CD14-positive monocyte (primary cell): ENCODE data around the gene PBOV1. TPM values are rescaled to one million over a fixed set of nuclear protein-coding genes. Genes with fewer than 3 reads are reported as not detected.

ENCODE experiments used
- DNase-seq, 3 donors: peaks; one replicate each; pipeline ENCODE4 v3.0.0-alpha.2; 2011 to 2022
- H2AFZ ChIP-seq: 2 replicates; pipeline ENCODE4 v1.6.0; 2012; ENCODE audit warnings: mild to moderate bottlenecking, low read depth, low read length, inconsistent platforms; ENCODE audit not compliant: insufficient read depth, poor library complexity, severe bottlenecking
- H3K27ac ChIP-seq, 2 donors: 1 replicate in 1 of 2; 2 replicates in 1 of 2; pipeline ENCODE4 v1.5.1; 2012 to 2013; ENCODE audit warnings: low read length in 2 of 2, control low read depth in 1 of 2, inconsistent platforms in 1 of 2, low read depth in 1 of 2, mild to moderate bottlenecking in 1 of 2
- H3K27me3 ChIP-seq, 2 donors: one replicate each; pipeline versions ENCODE4 v1.6.0 to v1.6.1; 2011 to 2013; ENCODE audit warnings: low read length in 2 of 2; ENCODE audit not compliant: control insufficient read depth in 2 of 2, insufficient read depth in 2 of 2
- H3K36me3 ChIP-seq, 2 donors: replicated peaks in 1 of 2; 1 replicate in 1 of 2; 2 replicates in 1 of 2; pipeline versions ENCODE4 v1.5.1 to v1.6.1; 2012 to 2013; ENCODE audit warnings: low read length in 2 of 2, control low read depth in 1 of 2, inconsistent platforms in 1 of 2, mild to moderate bottlenecking in 1 of 2; ENCODE audit not compliant: insufficient read depth in 2 of 2, control insufficient read depth in 1 of 2
- H3K4me1 ChIP-seq, 2 donors: 1 replicate in 1 of 2; 2 replicates in 1 of 2; pipeline versions ENCODE4 v1.5.1 to v1.6.1; 2012 to 2013; ENCODE audit warnings: low read length in 2 of 2, control low read depth in 1 of 2, inconsistent platforms in 1 of 2, mild to moderate bottlenecking in 1 of 2, moderate library complexity in 1 of 2; ENCODE audit not compliant: insufficient read depth in 2 of 2, control insufficient read depth in 1 of 2
- H3K4me2 ChIP-seq: replicated peaks from 2 replicates; pipeline ENCODE3; 2012; ENCODE audit warnings: low read length, moderate library complexity, mild to moderate bottlenecking; ENCODE audit not compliant: poor library complexity, severe bottlenecking; ENCODE audit errors: extremely low read depth
- H3K4me3 ChIP-seq, 3 experiments: fragments of 200-600 bp in 1 of 3; sonication (generic) in 1 of 3; replicated peaks in 1 of 3; 1 replicate in 2 of 3; 2 replicates in 1 of 3; pipeline ENCODE4 v1.5.1; 2011 to 2013; ENCODE audit warnings: low read length in 3 of 3, mild to moderate bottlenecking in 3 of 3, control low read depth in 2 of 3, low read depth in 2 of 3, inconsistent platforms in 1 of 3, moderate library complexity in 1 of 3
- H3K79me2 ChIP-seq: 2 replicates; pipeline ENCODE4 v1.6.0; 2012; ENCODE audit warnings: mild to moderate bottlenecking, control low read depth, inconsistent platforms, low read length, moderate library complexity; ENCODE audit not compliant: insufficient read depth
- H3K9ac ChIP-seq: 2 replicates; pipeline ENCODE4 v1.6.0; 2017; ENCODE audit warnings: low read length, mild to moderate bottlenecking; ENCODE audit not compliant: insufficient read depth, poor library complexity, severe bottlenecking
- H3K9me3 ChIP-seq, 2 donors: replicated peaks in 1 of 2; 1 replicate in 1 of 2; 2 replicates in 1 of 2; pipeline versions ENCODE4 v1.5.1 to v1.6.1; 2012 to 2013; ENCODE audit warnings: low read length in 2 of 2, control low read depth in 1 of 2; ENCODE audit not compliant: control insufficient read depth in 1 of 2, insufficient read depth in 1 of 2
- H4K20me1 ChIP-seq: 2 replicates; pipeline ENCODE4 v1.6.0; 2012; ENCODE audit warnings: mild to moderate bottlenecking, low read length, control low read depth, moderate library complexity; ENCODE audit not compliant: insufficient read depth
- H3K27ac Mint-ChIP-seq, 7 donors: one replicate each; pipeline ENCODE4 v1.8.0; 2020; ENCODE audit warnings: mild to moderate bottlenecking in 7 of 7, mixed read lengths in 7 of 7, moderate library complexity in 6 of 7, inconsistent platforms in 2 of 7
- H3K27me3 Mint-ChIP-seq, 3 donors: one replicate each; pipeline ENCODE4 v1.8.0; 2021 to 2022; ENCODE audit warnings: low read depth in 3 of 3, mild to moderate bottlenecking in 3 of 3, mixed read lengths in 3 of 3, moderate library complexity in 3 of 3, inconsistent platforms in 1 of 3
- H3K36me3 Mint-ChIP-seq, 2 donors: one replicate each; pipeline ENCODE4 v1.8.0; 2020; ENCODE audit warnings: mixed read lengths in 2 of 2, inconsistent platforms in 1 of 2, mild to moderate bottlenecking in 1 of 2
- H3K4me1 Mint-ChIP-seq: one replicate; pipeline ENCODE4 v1.8.0; 2020; ENCODE audit warnings: mild to moderate bottlenecking, mixed read lengths
- H3K4me3 Mint-ChIP-seq, 2 donors: one replicate each; pipeline ENCODE4 v1.8.0; 2020; ENCODE audit warnings: mild to moderate bottlenecking in 2 of 2, mixed read lengths in 2 of 2, moderate library complexity in 1 of 2
- H3K9me3 Mint-ChIP-seq, 7 donors: one replicate each; pipeline ENCODE4 v1.8.0; 2020 to 2022; ENCODE audit warnings: mixed read lengths in 7 of 7, mild to moderate bottlenecking in 6 of 7, moderate library complexity in 6 of 7, inconsistent platforms in 2 of 7
- WGBS: methylation state at CpG from one replicate; pipeline ENCODE4 v1.1.5; 2013; ENCODE audit warnings: missing lambda C conversion rate; ENCODE audit not compliant: insufficient coverage; 5-methylcytosine and 5-hydroxymethylcytosine counted together
- intact Hi-C, 2 donors: fragments of 100-400 bp; cut with micrococcal nuclease; formaldehyde crosslinking; loops; one replicate each; pipeline versions ENCODE4 v1.15.0 to v1.15.1; 2023
- polyA plus RNA-seq, 3 donors: library from polyadenylated mRNA; depleted of rRNA in 1 of 3; unstranded in 2 of 3; stranded (reverse) in 1 of 3; fragments of 300-500 nt in 2 of 3; fragments of >200 nt in 1 of 3; fragmentation: Illumina TruSeq in 2 of 3; gene quantifications; 1 replicate in 2 of 3; 2 replicates in 1 of 3; pipeline ENCODE4 v1.2.3, GENCODE V29; 2012 to 2021
- TF ChIP-seq, protein P1 (sequence below): fragments of 200-600 bp; IDR thresholded peaks from one replicate; pipeline ENCODE4 v1.8.0; 2022; ENCODE audit warnings: antibody characterized with exemption, mild to moderate bottlenecking

PBOV1 gene
- polyA plus RNA-seq, 3 donors, result not detected

DNA sequence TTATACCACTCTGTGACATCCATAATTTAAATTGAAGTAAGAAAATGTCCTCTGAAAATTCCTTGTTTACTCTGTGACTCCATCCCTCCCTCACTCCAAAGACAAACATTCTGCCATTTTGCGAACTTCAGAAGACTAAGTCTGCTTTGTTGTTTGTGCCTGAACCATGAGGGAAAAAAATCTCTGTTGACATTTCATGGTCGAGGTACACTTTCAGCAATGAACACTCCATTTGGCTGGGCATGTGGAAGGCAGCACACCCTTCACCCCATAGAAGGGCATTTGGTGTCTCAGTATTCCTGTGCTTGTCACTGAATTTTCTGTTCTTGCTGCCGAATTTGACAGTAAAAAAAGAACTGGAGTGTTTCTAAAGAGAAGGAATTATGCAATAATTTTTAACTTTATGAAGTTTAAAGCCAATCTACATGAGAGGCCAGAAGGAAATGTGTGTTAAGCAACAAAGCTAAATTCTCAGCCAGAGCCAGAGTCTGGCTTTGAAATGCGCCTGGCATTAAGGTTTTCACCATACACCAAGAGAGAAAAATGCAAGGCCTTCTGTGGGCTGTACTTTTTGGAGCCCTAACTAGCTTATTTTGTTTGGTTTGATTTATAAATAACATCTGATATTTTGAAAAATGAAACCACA lies 4.7 kb upstream of the PBOV1 start:
- Mint-ChIP-seq H3K4me3 (no peak overlapping the region), H3K27me3 (peaks cover 0 to 4% (median 3%) of the 10 kb centered on the region in 3 donors), H3K9me3 (peaks cover 0 to 3% (median 0%) of the 10 kb centered on the region in 7 donors), H3K27ac (no peak overlapping the region), H3K4me1 (peaks cover 5% of the 10 kb centered on the region), H3K36me3 (no peaks in the 10 kb centered on the region)
- H3K27me3 ChIP-seq, result no peaks in the 10 kb centered on the region
- H3K9me3 ChIP-seq, result no peaks in the 10 kb centered on the region
- no peaks in the 10 kb centered on the region for H3K4me1 ChIP-seq
- no peak overlapping the region for H3K4me3 ChIP-seq
- no peaks in the 10 kb centered on the region for H4K20me1 ChIP-seq
- no peak overlapping the region for H3K9ac ChIP-seq
- intact Hi-C loops, result no loop called here
- H3K27ac ChIP-seq, result no peak overlapping the region
- no peaks in the 10 kb centered on the region for H3K36me3 ChIP-seq
- no peaks in the 10 kb centered on the region for H3K79me2 ChIP-seq
- no peak for DNase-seq
- no peak overlapping the region for H2AFZ ChIP-seq
- H3K4me2 ChIP-seq, result no peak overlapping the region
- TF ChIP-seq, protein P1, sequence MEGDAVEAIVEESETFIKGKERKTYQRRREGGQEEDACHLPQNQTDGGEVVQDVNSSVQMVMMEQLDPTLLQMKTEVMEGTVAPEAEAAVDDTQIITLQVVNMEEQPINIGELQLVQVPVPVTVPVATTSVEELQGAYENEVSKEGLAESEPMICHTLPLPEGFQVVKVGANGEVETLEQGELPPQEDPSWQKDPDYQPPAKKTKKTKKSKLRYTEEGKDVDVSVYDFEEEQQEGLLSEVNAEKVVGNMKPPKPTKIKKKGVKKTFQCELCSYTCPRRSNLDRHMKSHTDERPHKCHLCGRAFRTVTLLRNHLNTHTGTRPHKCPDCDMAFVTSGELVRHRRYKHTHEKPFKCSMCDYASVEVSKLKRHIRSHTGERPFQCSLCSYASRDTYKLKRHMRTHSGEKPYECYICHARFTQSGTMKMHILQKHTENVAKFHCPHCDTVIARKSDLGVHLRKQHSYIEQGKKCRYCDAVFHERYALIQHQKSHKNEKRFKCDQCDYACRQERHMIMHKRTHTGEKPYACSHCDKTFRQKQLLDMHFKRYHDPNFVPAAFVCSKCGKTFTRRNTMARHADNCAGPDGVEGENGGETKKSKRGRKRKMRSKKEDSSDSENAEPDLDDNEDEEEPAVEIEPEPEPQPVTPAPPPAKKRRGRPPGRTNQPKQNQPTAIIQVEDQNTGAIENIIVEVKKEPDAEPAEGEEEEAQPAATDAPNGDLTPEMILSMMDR, result no peak
- 100% methylated on average over 1 of the region's 4 CpGs for WGBS

DNA sequence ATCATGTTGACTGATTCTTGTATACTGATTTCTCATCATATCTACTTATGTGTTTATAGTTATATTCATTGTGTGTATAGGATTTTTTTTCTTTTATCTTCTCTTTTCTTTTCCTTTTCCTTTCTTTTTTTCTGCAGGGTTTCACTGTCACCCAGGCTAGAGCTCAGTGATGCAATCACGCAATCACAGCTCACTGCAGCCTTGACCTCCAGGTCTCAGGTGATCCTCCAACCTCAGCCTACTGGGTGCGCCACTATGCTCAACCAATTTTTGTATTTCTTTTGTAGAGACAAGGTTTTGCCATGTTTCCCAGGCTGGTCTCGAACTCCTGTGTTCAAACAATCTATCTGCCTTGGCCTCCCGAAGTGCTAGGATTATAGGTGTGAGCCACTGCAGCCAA lies 1.6 kb upstream of the PBOV1 start:
- intact Hi-C loops, result no loop called here
- Mint-ChIP-seq H3K27me3 (peaks cover 2 to 7% (median 6%) of the 10 kb centered on the region in 3 donors), H3K9me3 (peaks cover 0 to 4% (median 0%) of the 10 kb centered on the region in 7 donors), H3K27ac (no peak overlapping the region), H3K36me3 (no peaks in the 10 kb centered on the region), H3K4me3 (no peak overlapping the region), H3K4me1 (peaks cover 5% of the 10 kb centered on the region)
- no peaks in the 10 kb centered on the region for H3K9me3 ChIP-seq
- no peak overlapping the region for H3K9ac ChIP-seq
- TF ChIP-seq, protein P1, result no peak
- H2AFZ ChIP-seq, result no peak overlapping the region
- H3K79me2 ChIP-seq, result no peaks in the 10 kb centered on the region
- no peak overlapping the region for H3K27ac ChIP-seq
- DNase-seq, result no peak
- no peaks in the 10 kb centered on the region for H3K4me1 ChIP-seq
- H3K4me3 ChIP-seq, result no peak overlapping the region
- H4K20me1 ChIP-seq, result no peaks in the 10 kb centered on the region
- H3K36me3 ChIP-seq, result no peaks in the 10 kb centered on the region
- no CpG with 5 or more reads among the region's 4 CpGs for WGBS
- no peak overlapping the region for H3K4me2 ChIP-seq
- H3K27me3 ChIP-seq, result no peaks in the 10 kb centered on the region
